A673 (cell line): ENCODE data around the gene HBS1L.

Experiments
- CTCF ChIP-seq: fragments of 300-800, 200-600 bp; sonication (generic); conservative IDR thresholded peaks from 2 replicates; pipeline ENCODE4 v1.5.1; 2017; ENCODE audit warnings: low read depth, mild to moderate bottlenecking, antibody characterized with exemption, low read length, moderate library complexity, mixed read lengths
- EZH2 ChIP-seq: fragments of 200-600 bp; sonication (generic); IDR thresholded peaks from 2 replicates; pipeline ENCODE4 v1.6.1; 2017; ENCODE audit warnings: borderline replicate concordance, low read depth, mild to moderate bottlenecking, mixed read lengths, antibody characterized with exemption, low read length; ENCODE audit not compliant: poor library complexity, severe bottlenecking

DNA sequence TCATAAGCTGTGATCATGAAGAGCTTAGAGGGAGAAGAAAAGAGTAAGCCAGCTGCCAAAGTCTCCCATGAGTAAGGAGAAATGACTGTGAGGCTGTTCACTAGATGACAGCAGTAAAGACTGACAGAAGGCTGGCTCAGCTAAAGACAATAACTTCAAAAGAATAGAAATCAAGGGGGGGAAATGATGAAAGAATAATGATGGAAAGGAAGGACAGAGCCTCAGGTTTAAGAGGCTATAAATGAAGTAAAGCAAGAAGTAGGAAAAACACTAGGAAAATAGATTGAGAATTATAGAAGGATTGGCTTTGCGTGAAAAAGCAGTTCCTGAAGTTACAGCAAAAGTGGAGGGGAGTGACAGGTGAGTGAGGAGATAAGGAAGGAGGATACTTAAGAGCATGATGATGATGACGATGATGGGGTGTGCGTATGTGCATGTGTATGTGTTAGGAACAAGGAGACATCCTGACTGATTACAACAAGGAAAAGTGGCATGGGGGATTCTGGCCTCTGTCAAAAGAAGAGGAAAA is 48.2 kb downstream of the HBS1L start:
- TF ChIP-seq CTCF (no peak), EZH2 (no peak)
